ENCODE data around the gene KIF21A. TPM values are rescaled to one million over a fixed set of nuclear protein-coding genes. Genes with fewer than 3 reads are reported as not detected.

The KIF21A gene
- total and polyA plus RNA-seq, 2 of the 13 experiments (the other 11 are each of a cell fraction or from before 2014, with no cell fraction given) = 20.6 to 39.7 TPM

DNA sequence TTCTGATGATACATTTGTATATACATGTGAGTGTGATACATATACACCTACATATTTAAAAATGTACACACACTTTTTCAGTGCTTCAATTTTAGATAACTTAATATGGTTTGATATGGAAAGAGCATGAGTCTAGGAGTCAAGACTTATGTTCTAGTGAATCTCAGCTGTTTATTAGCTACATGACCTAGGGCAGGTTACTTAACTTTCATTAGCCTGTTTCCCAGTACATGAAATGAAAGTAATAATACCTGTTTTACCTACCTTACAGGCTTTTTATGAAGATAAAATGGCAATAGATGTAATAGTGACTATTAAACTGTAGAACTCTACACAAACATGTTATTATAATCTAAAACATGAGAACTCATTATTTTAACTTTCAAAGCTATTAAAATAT lies 39.5 kb downstream of the KIF21A start (continued):
- TF ChIP-seq, protein P1, sequence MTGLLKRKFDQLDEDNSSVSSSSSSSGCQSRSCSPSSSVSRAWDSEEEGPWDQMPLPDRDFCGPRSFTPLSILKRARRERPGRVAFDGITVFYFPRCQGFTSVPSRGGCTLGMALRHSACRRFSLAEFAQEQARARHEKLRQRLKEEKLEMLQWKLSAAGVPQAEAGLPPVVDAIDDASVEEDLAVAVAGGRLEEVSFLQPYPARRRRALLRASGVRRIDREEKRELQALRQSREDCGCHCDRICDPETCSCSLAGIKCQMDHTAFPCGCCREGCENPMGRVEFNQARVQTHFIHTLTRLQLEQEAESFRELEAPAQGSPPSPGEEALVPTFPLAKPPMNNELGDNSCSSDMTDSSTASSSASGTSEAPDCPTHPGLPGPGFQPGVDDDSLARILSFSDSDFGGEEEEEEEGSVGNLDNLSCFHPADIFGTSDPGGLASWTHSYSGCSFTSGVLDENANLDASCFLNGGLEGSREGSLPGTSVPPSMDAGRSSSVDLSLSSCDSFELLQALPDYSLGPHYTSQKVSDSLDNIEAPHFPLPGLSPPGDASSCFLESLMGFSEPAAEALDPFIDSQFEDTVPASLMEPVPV (CRISPR knock-in tag; IDR thresholded peaks at IDR 0.05) = no peak
- no peak for TF ChIP-seq ZNF24 (IDR thresholded peaks at IDR 0.05)
- no peak for TF ChIP-seq RFXANK (CRISPR knock-in tag; IDR thresholded peaks at IDR 0.05)
- TF ChIP-seq DNMT3B (CRISPR knock-in tag; conservative IDR thresholded peaks at IDR 0.05) = no peak

DNA sequence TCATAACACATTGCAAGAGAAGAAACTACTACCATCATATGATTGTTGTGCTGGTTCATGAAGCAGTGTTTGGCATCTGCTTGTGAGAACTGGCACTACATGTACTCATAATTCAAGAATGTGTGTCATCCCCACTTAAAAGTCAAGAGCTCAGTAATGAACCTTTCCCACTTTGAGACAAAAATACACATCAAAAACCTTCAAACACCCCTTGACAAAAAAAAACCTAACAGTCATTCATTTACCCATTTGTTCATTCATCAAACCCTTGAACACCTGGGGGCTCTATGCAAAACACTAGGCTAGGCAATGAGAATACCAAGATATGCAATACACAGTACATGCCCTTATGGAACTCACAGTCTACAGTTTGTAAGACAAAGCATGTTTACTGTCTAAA lies 40.0 kb downstream of the KIF21A start:
- H3K4me2 ChIP-seq (ENCODE audit: low read depth, low read length) = no peak overlapping the region
- H3K9ac ChIP-seq (ENCODE audit: insufficient read depth, low read depth, low read length) = no peak overlapping the region
- BruUV-seq (replicated peaks) = no TSS peak
- CTCF ChIA-PET (ENCODE audit: low intra/inter-chr PET ratio, low total read pairs) = no interaction called here
- H3K27me3 ChIP-seq (ENCODE audit: control insufficient read depth in 1 of 2, insufficient read depth in 2 of 2, low read length in 2 of 2) = no peaks in the 10 kb centered on the region
- H2AFZ ChIP-seq (ENCODE audit: low read length) = no peak overlapping the region
- FAIRE-seq = no peak
- intact Hi-C loops (cut with micrococcal nuclease; ENCODE audit: unreplicated experiment) = no loop called here
- H4K20me1 ChIP-seq (ENCODE audit: insufficient read depth, low read length) = no peaks in the 10 kb centered on the region
- POLR2A ChIA-PET = no interaction called here
- no peak for DNase-seq (ENCODE audit: low spot score)
- H3K27ac ChIP-seq (ENCODE audit: extremely low read length, insufficient read depth, low read length) = no peak overlapping the region
- H3K4me1 ChIP-seq (ENCODE audit: insufficient read depth, low read length) = no peaks in the 10 kb centered on the region
- H3K9me3 ChIP-seq (ENCODE audit: low read length) = no peaks in the 10 kb centered on the region
- in situ Hi-C loops (cut with HindIII; ENCODE audit: extremely low pct_ligation_motif_present, low pct_unique_long_range_greater_than_20kb) = no loop called here
- ATAC-seq = no peak
- H3K79me2 ChIP-seq (ENCODE audit: insufficient read depth, low read length) = peaks cover 3% of the 10 kb centered on the region
- TF ChIP-seq ZNF615 (CRISPR knock-in tag; IDR thresholded peaks at IDR 0.05; ENCODE audit: borderline replicate concordance) (no peak), MEF2D (CRISPR knock-in tag; IDR thresholded peaks at IDR 0.05) (no peak), ZKSCAN8 (CRISPR knock-in tag; IDR thresholded peaks at IDR 0.05; ENCODE audit: borderline replicate concordance) (no peak), ZFP90 (CRISPR knock-in tag; IDR thresholded peaks at IDR 0.05; ENCODE audit: borderline replicate concordance) (no peak), ZNF234 (CRISPR knock-in tag; conservative IDR thresholded peaks at IDR 0.05) (no peak), ZNF101 (CRISPR knock-in tag; IDR thresholded peaks at IDR 0.05; ENCODE audit: borderline replicate concordance, low read depth) (no peak), ZKSCAN1 (IDR thresholded peaks at IDR 0.05; ENCODE audit: low read length) (no peak)
- TF ChIP-seq, protein P2, sequence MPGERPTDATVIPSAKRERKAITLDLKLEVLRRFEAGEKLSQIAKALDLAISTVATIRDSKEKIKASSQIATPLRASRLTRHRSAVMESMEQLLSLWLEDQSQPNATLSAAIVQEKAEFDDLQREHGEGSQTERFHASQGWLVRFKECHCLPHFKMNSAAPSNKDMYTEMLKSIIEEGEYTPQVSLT (CRISPR knock-in tag; IDR thresholded peaks at IDR 0.05; ENCODE audit: borderline replicate concordance, low read depth) = no peak
- TF ChIP-seq, protein P3, sequence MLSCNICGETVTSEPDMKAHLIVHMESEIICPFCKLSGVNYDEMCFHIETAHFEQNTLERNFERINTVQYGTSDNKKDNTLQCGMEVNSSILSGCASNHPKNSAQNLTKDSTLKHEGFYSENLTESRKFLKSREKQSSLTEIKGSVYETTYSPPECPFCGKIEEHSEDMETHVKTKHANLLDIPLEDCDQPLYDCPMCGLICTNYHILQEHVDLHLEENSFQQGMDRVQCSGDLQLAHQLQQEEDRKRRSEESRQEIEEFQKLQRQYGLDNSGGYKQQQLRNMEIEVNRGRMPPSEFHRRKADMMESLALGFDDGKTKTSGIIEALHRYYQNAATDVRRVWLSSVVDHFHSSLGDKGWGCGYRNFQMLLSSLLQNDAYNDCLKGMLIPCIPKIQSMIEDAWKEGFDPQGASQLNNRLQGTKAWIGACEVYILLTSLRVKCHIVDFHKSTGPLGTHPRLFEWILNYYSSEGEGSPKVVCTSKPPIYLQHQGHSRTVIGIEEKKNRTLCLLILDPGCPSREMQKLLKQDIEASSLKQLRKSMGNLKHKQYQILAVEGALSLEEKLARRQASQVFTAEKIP (CRISPR knock-in tag; IDR thresholded peaks at IDR 0.05; ENCODE audit: borderline replicate concordance) = no peak
- H3K4me3 ChIP-seq (replicated peaks in 1 of 3; ENCODE audit: insufficient read depth in 1 of 3, low read depth in 2 of 3, low read length in 3 of 3) = no peak overlapping the region
- H3K36me3 ChIP-seq (replicated peaks in 1 of 2; ENCODE audit: control insufficient read depth in 1 of 2, insufficient read depth in 2 of 2, low read length in 2 of 2) = no peaks in the 10 kb centered on the region
